ENCODE measurements around the gene IL17RA. TPM values are rescaled to one million over a fixed set of nuclear protein-coding genes. Genes with fewer than 3 reads are reported as not detected.

IL17RA gene
- total RNA-seq, 3 donors from 2014 or later (not counting 1 experiment from before 2014, with no cell fraction given): 22.1 to 42.6 (median 28.7) TPM

DNA sequence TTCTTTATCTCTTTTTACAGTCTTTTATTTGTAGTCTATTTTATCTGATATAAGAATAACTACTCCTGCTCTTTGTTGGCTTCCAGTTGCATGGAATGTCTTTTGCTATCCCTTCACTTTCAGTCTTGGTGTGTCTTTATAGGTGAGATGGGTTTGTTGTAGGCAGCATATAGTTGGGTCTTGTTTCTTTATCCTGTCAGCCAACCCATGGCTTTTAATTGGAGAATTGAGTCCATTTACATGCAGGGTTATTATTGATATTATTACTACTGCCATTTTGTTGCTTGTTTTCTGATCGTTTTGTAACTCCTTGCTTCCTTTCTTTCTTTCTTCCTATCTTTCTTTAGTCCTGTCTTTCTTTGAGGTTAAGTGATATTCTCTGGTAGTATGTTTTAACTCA, 11.9 kb upstream of the IL17RA start:
- Mint-ChIP-seq H3K27me3 (ENCODE audit: low read depth in 2 of 2) (peaks cover 2 to 21% of the 10 kb centered on the region in 2 donors), H3K4me3 (no peak overlapping the region), H3K36me3 (no peaks in the 10 kb centered on the region), H3K9me3 (no peaks in the 10 kb centered on the region), H3K4me1 (no peaks in the 10 kb centered on the region), H3K27ac (no peak overlapping the region)
- Histone ChIP-seq H3K27ac (ENCODE audit: low read length) (no peak overlapping the region), H3K4me3 (ENCODE audit: low read length) (no peak overlapping the region), H3K36me3 (ENCODE audit: control insufficient read depth, insufficient read depth, low read length) (no peaks in the 10 kb centered on the region), H3K9me3 (ENCODE audit: control insufficient read depth, insufficient read depth, low read length) (no peaks in the 10 kb centered on the region), H3K27me3 (ENCODE audit: control insufficient read depth, insufficient read depth, low read length) (peaks cover 2% of the 10 kb centered on the region), H3K4me1 (ENCODE audit: control insufficient read depth, insufficient read depth, low read length) (peaks cover 9% of the 10 kb centered on the region)
- ATAC-seq: no peak
- intact Hi-C loops (cut with micrococcal nuclease): loop anchor here (10.0 kb wide), 1 partner anchor 1002 kb away; the partner anchor contains the start of gene PEX26
- TF ChIP-seq, protein P1, sequence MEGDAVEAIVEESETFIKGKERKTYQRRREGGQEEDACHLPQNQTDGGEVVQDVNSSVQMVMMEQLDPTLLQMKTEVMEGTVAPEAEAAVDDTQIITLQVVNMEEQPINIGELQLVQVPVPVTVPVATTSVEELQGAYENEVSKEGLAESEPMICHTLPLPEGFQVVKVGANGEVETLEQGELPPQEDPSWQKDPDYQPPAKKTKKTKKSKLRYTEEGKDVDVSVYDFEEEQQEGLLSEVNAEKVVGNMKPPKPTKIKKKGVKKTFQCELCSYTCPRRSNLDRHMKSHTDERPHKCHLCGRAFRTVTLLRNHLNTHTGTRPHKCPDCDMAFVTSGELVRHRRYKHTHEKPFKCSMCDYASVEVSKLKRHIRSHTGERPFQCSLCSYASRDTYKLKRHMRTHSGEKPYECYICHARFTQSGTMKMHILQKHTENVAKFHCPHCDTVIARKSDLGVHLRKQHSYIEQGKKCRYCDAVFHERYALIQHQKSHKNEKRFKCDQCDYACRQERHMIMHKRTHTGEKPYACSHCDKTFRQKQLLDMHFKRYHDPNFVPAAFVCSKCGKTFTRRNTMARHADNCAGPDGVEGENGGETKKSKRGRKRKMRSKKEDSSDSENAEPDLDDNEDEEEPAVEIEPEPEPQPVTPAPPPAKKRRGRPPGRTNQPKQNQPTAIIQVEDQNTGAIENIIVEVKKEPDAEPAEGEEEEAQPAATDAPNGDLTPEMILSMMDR (IDR thresholded peaks at IDR 0.05): no peak
- WGBS (ENCODE audit: insufficient coverage): no CpG with 5 or more reads among the region's 1 CpG
- DNase-seq: no peak

DNA sequence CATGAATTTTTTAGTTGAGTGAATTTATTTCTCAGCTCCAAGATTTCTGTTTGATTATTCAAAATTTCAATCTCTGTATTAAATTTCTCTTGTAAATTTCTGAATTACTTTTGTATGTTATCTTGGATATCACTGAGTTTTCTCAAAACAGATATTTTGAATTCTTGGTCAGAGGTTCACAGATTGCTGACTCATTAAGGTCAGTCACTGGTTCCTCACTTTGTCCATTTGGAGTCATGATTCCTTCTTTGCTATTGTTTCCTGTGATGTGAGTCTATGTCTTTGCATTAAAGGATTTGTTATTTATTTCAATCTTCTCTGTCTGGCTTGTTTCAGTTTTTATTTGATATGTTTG, 10.2 kb upstream of the IL17RA start:
- no peaks in the 10 kb centered on the region for H3K4me1 Mint-ChIP-seq
- H3K9me3 ChIP-seq (ENCODE audit: control insufficient read depth, insufficient read depth, low read length): no peaks in the 10 kb centered on the region
- peaks cover 9% of the 10 kb centered on the region for H3K4me1 ChIP-seq (ENCODE audit: control insufficient read depth, insufficient read depth, low read length)
- H3K27me3 ChIP-seq (ENCODE audit: control insufficient read depth, insufficient read depth, low read length): peaks cover 2% of the 10 kb centered on the region
- H3K36me3 Mint-ChIP-seq: no peaks in the 10 kb centered on the region
- no peak overlapping the region for H3K4me3 Mint-ChIP-seq
- intact Hi-C loops (cut with micrococcal nuclease): loop anchor here (1.0 to 10.0 kb wide), 3 partner anchors 96 to 1000 kb away; partner anchors contain the start of gene PEX26
- no peak overlapping the region for H3K27ac Mint-ChIP-seq
- no peaks in the 10 kb centered on the region for H3K36me3 ChIP-seq (ENCODE audit: control insufficient read depth, insufficient read depth, low read length)
- no peak overlapping the region for H3K27ac ChIP-seq (ENCODE audit: low read length)
- H3K4me3 ChIP-seq (ENCODE audit: low read length): no peak overlapping the region
- peaks cover 2 to 21% of the 10 kb centered on the region in 2 donors for H3K27me3 Mint-ChIP-seq (ENCODE audit: low read depth in 2 of 2)
- H3K9me3 Mint-ChIP-seq: no peaks in the 10 kb centered on the region
- ATAC-seq: no peak
- TF ChIP-seq, protein P1 (IDR thresholded peaks at IDR 0.05): no peak
- no peak for DNase-seq

DNA sequence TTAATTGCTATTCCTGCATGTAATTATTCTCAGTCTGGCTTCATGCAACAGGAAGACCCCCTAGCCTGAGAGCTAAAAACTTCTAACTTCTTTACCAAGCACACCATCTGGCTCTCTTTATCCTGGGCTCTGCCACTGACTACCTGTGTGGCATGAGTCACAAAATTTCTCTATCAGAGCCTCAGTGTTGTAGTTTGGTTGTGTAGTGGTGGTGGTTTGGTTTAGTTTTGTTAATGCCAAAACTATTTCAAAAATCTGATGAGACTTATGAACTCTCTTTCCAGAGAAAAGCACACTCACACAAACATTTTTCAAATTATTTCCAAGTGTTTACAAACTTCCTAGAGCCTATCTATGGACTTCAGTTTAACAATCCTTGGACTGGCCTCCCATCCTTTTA, 7.5 kb upstream of the IL17RA start:
- Histone ChIP-seq H3K27ac (ENCODE audit: low read length) (no peak overlapping the region), H3K4me3 (ENCODE audit: low read length) (no peak overlapping the region), H3K27me3 (ENCODE audit: control insufficient read depth, insufficient read depth, low read length) (peaks cover 2% of the 10 kb centered on the region), H3K4me1 (ENCODE audit: control insufficient read depth, insufficient read depth, low read length) (peaks cover 9% of the 10 kb centered on the region), H3K36me3 (ENCODE audit: control insufficient read depth, insufficient read depth, low read length) (no peaks in the 10 kb centered on the region), H3K9me3 (ENCODE audit: control insufficient read depth, insufficient read depth, low read length) (no peaks in the 10 kb centered on the region)
- H3K4me1 Mint-ChIP-seq: no peaks in the 10 kb centered on the region
- H3K27ac Mint-ChIP-seq: no peak overlapping the region
- TF ChIP-seq, protein P1 (IDR thresholded peaks at IDR 0.05): no peak
- intact Hi-C loops (cut with micrococcal nuclease): loop anchor here (10.0 kb wide), 1 partner anchor 998 kb away; the partner anchor contains the start of gene PEX26
- no peak for DNase-seq
- H3K27me3 Mint-ChIP-seq (ENCODE audit: low read depth in 2 of 2): peaks cover 0 to 26% of the 10 kb centered on the region in 2 donors
- no peak overlapping the region for H3K4me3 Mint-ChIP-seq
- ATAC-seq: no peak
- no peaks in the 10 kb centered on the region for H3K36me3 Mint-ChIP-seq
- no peaks in the 10 kb centered on the region for H3K9me3 Mint-ChIP-seq

- peaks cover 16% of the 10 kb centered on the region for H3K4me1 ChIP-seq (ENCODE audit: control insufficient read depth, insufficient read depth, low read length)
- H3K27me3 ChIP-seq (ENCODE audit: control insufficient read depth, insufficient read depth, low read length): peaks cover 1% of the 10 kb centered on the region
- Mint-ChIP-seq H3K4me1 (peaks cover 5 to 13% of the 10 kb centered on the region in 2 donors), H3K36me3 (no peaks in the 10 kb centered on the region), H3K9me3 (no peaks in the 10 kb centered on the region), H3K27ac (no peak overlapping the region), H3K27me3 (ENCODE audit: low read depth in 2 of 2) (peaks cover 0 to 15% of the 10 kb centered on the region in 2 donors), H3K4me3 (no peak overlapping the region)
- ATAC-seq: no peak
- TF ChIP-seq, protein P1 (IDR thresholded peaks at IDR 0.05): no peak
- no peaks in the 10 kb centered on the region for H3K9me3 ChIP-seq (ENCODE audit: control insufficient read depth, insufficient read depth, low read length)
- WGBS (ENCODE audit: insufficient coverage): 85% methylated on average over 3 of the region's 4 CpGs
- no peak overlapping the region for H3K27ac ChIP-seq (ENCODE audit: low read length)
- intact Hi-C loops (cut with micrococcal nuclease): loop anchor here (10.0 kb wide), 1 partner anchor 995 kb away; the partner anchor contains the start of gene PEX26
- no peak for DNase-seq
- no peaks in the 10 kb centered on the region for H3K36me3 ChIP-seq (ENCODE audit: control insufficient read depth, insufficient read depth, low read length)
- H3K4me3 ChIP-seq (ENCODE audit: low read length): no peak overlapping the region
These were observed 5.2 kb upstream of the IL17RA start for GRCh38 chr22:17079572-17079971.

Data from natural killer cell (primary cell).